GM18868 (cell line): ENCODE data around the gene LILRB4.
"Not testable (repeated sequence)": the region's sequence is repeated elsewhere in the genome, so short reads cannot be mapped to it uniquely, and the experiment has no call there.

ENCODE experiments used
- ATAC-seq: cut with Tn5 transposase; IDR thresholded peaks from one replicate; pipeline ENCODE4 v1.9.1; 2021; ENCODE audit warnings: mild to moderate bottlenecking, moderate library complexity; ENCODE audit not compliant: unreplicated experiment

The LILRB4 gene

GRCh38 chr19:54691582-54692297 lies 29.0 kb downstream of the LILRB4 start:
- ATAC-seq, result no peak

GRCh38 chr19:54692298-54692615 lies 29.5 kb downstream of the LILRB4 start:
- ATAC-seq, result no peak

GRCh38 chr19:54694648-54695047 lies 31.9 kb downstream of the LILRB4 start:
- no peak for ATAC-seq

GRCh38 chr19:54696117-54696548 lies 33.3 kb downstream of the LILRB4 start:
- ATAC-seq, result no peak

- no peak for ATAC-seq
These were observed 34.0 kb downstream of the LILRB4 start for GRCh38 chr19:54696766-54697165.

- not testable (repeated sequence) for ATAC-seq
These were observed 34.9 kb downstream of the LILRB4 start for GRCh38 chr19:54697716-54698115.

- ATAC-seq, result no peak
These were observed 42.1 kb downstream of the LILRB4 start for GRCh38 chr19:54704928-54705327.

GRCh38 chr19:54707962-54708361 lies 45.2 kb downstream of the LILRB4 start:
- no peak for ATAC-seq

GRCh38 chr19:54708781-54709180 lies 46.0 kb downstream of the LILRB4 start:
- no peak for ATAC-seq

- no peak for ATAC-seq
These were observed 46.6 kb downstream of the LILRB4 start for GRCh38 chr19:54709212-54709948.

GRCh38 chr19:54709956-54710355 lies 47.2 kb downstream of the LILRB4 start:
- ATAC-seq, result not testable (repeated sequence)
